A549 (cell line): ENCODE measurements around the gene PAPLN. TPM values are rescaled to one million over a fixed set of nuclear protein-coding genes. Genes with fewer than 3 reads are reported as not detected.

ENCODE experiments used
- ATAC-seq, 2 experiments: fragments of 200-7000 bp in 1 of 2; fragments of >200 bp in 1 of 2; cut with Nextera tagmentation in 1 of 2; cut with Tn5 transposase in 1 of 2; 3 replicates each; pipeline versions ENCODE4 v1.8.0 to v1.9.1; 2018 to 2020; ENCODE audit warnings: mild to moderate bottlenecking in 1 of 2, moderate library complexity in 1 of 2
- CTCF ChIA-PET: fragments of 300-600 bp; sonication (Branson Sonifier 250); formaldehyde crosslinking; extraction: SDS; loops from one replicate; lab custom pipeline; 2021; ENCODE audit warnings: antibody characterized with exemption, inconsistent platforms; lab: Yijun Ruan, JAX
- POLR2A ChIA-PET: fragments of 350-600 bp; formaldehyde crosslinking; extraction: SDS; loops from one replicate; lab custom pipeline; 2021; ENCODE audit warnings: antibody characterized with exemption, inconsistent platforms; lab: Yijun Ruan, JAX
- DNase-seq, 2 experiments: peaks; one replicate each; pipeline versions ENCODE4 v3.0.0 to v3.0.0-alpha.2; 2011 to 2016; ENCODE audit warnings: low read depth in 1 of 2, low spot score in 1 of 2
- FAIRE-seq: peaks from 2 replicates; lab custom pipeline; 2011; peaks lifted over from hg19 to GRCh38; lab: Jason Lieb, UNC
- H3K27ac ChIP-seq, 2 experiments: fragments of >200 bp; sonication (Bioruptor Twin); formaldehyde crosslinking; 3 replicates each; pipeline ENCODE4 v1.5.1; 2016 to 2017
- H3K4me1 ChIP-seq: fragments of >200 bp; sonication (Bioruptor Twin); formaldehyde crosslinking; 3 replicates; pipeline ENCODE4 v1.6.1; 2016
- H3K4me2 ChIP-seq: fragments of >200 bp; sonication (Bioruptor Twin); formaldehyde crosslinking; 3 replicates; pipeline ENCODE4 v1.6.1; 2016
- H3K4me3 ChIP-seq: fragments of >200 bp; sonication (Bioruptor Twin); formaldehyde crosslinking; 3 replicates; pipeline ENCODE4 v1.5.1; 2016
- H3K9me3 ChIP-seq: fragments of >200 bp; sonication (Bioruptor Twin); formaldehyde crosslinking; 3 replicates; pipeline ENCODE4 v1.6.1; 2016
- BHLHE40 ChIP-seq: IDR thresholded peaks from 2 replicates; pipeline ENCODE4 v1.6.1; 2012; ENCODE audit warnings: low read depth, low read length, inconsistent platforms
- CBX2 ChIP-seq: fragments of 200-600 bp; sonication (generic); IDR thresholded peaks from 2 replicates; pipeline ENCODE4 v1.6.1; 2016; ENCODE audit warnings: low read depth, mild to moderate bottlenecking, borderline replicate concordance
- CEBPB ChIP-seq, 2 experiments: fragments of >200 bp in 1 of 2; sonication (Bioruptor Twin) in 1 of 2; formaldehyde crosslinking in 1 of 2; IDR thresholded peaks; 2 replicates each; pipeline ENCODE4 v1.6.1; 2012 to 2016
- CHD4 ChIP-seq: fragments of 200-600 bp; sonication (generic); IDR thresholded peaks from 2 replicates; pipeline ENCODE4 v1.6.1; 2016; ENCODE audit warnings: antibody characterized with exemption, mild to moderate bottlenecking, borderline replicate concordance
- EHMT2 ChIP-seq: fragments of 200-600 bp; sonication (generic); IDR thresholded peaks from 2 replicates; pipeline ENCODE4 v1.6.1; 2016; ENCODE audit warnings: antibody characterized with exemption, low read depth, mild to moderate bottlenecking, moderate library complexity
- FOSL2 ChIP-seq, 2 experiments: fragments of 450-650 bp in 1 of 2; fragments of >200 bp in 1 of 2; sonication (Bioruptor Twin) in 1 of 2; formaldehyde crosslinking; IDR thresholded peaks; 2 replicates each; pipeline versions ENCODE4 v1.5.0 to v1.6.1; 2016 to 2020; ENCODE audit warnings: mild to moderate bottlenecking in 1 of 2, moderate library complexity in 1 of 2
- HDAC2 ChIP-seq: fragments of 200-600 bp; sonication (generic); IDR thresholded peaks from 2 replicates; pipeline ENCODE4 v1.6.1; 2016
- HOXA7 ChIP-seq: fragments of 250-450 bp; sonication (Bioruptor Pico); IDR thresholded peaks from 2 replicates; pipeline ENCODE4 v1.5.0; 2020; ENCODE audit warnings: mild to moderate bottlenecking, moderate library complexity
- JUN ChIP-seq, 2 experiments: fragments of >200 bp; sonication (Bioruptor Twin); formaldehyde crosslinking; IDR thresholded peaks; 2 replicates in 1 of 2; 3 replicates in 1 of 2; pipeline ENCODE4 v1.6.1; 2016 to 2017
- KDM1A ChIP-seq: fragments of 200-600 bp; sonication (generic); IDR thresholded peaks from 2 replicates; pipeline ENCODE4 v1.6.1; 2016; ENCODE audit warnings: low read depth, mild to moderate bottlenecking
- MAZ ChIP-seq: fragments of 150-350 bp; IDR thresholded peaks from 2 replicates; pipeline ENCODE4 v1.6.1; 2014; ENCODE audit warnings: antibody characterized with exemption, low read depth, low read length, borderline replicate concordance
- RAD21 ChIP-seq, 2 experiments: fragments of >200 bp in 1 of 2; sonication (Bioruptor Twin) in 1 of 2; formaldehyde crosslinking in 1 of 2; IDR thresholded peaks in 1 of 2; conservative IDR thresholded peaks in 1 of 2; 2 replicates in 1 of 2; 3 replicates in 1 of 2; pipeline ENCODE4 v1.6.1; 2012 to 2018; ENCODE audit warnings: inconsistent platforms in 1 of 2
- RARB ChIP-seq: fragments of 250-450 bp; sonication (Bioruptor Pico); IDR thresholded peaks from 2 replicates; pipeline ENCODE4 v1.8.0; 2021; ENCODE audit warnings: mild to moderate bottlenecking, moderate library complexity
- RNF2 ChIP-seq: fragments of 200-600 bp; sonication (generic); IDR thresholded peaks from 2 replicates; pipeline ENCODE4 v1.6.1; 2016; ENCODE audit warnings: low read depth, mild to moderate bottlenecking, antibody characterized with exemption, moderate library complexity, borderline replicate concordance
- SMC3 ChIP-seq: fragments of >200 bp; sonication (Bioruptor Twin); formaldehyde crosslinking; IDR thresholded peaks from 3 replicates; pipeline ENCODE4 v1.6.1; 2018; ENCODE audit warnings: inconsistent platforms
- TP53 ChIP-seq: fragments of 250-450 bp; sonication (Bioruptor Pico); IDR thresholded peaks from 2 replicates; pipeline ENCODE4 v1.5.0; 2021; ENCODE audit warnings: mild to moderate bottlenecking, moderate library complexity
- ZNF302 ChIP-seq: fragments of 250-450 bp; sonication (Bioruptor Pico); IDR thresholded peaks from 2 replicates; pipeline ENCODE4 v1.9.0; 2021; ENCODE audit warnings: inconsistent platforms, mild to moderate bottlenecking, moderate library complexity
- ZSCAN20 ChIP-seq: fragments of 250-450 bp; sonication (Bioruptor Pico); IDR thresholded peaks from 2 replicates; pipeline ENCODE4 v1.8.0; 2022; ENCODE audit warnings: mild to moderate bottlenecking, moderate library complexity
- WGBS: methylation state at CpG from one replicate; pipeline ENCODE4 v1.1.6; 2017; ENCODE audit errors: missing lambda C conversion rate; 5-methylcytosine and 5-hydroxymethylcytosine counted together
- polyA plus RNA-seq, 4 experiments: library from polyadenylated mRNA; depleted of rRNA in 3 of 4; stranded (reverse); fragments of >200 nt; fragmentation: RNase III in 1 of 4; extraction: RNeasy Plus Mini Kit Qiagen cat#74134 plus additional on column Dnase treatment in 1 of 4; gene quantifications; 2 replicates in 3 of 4; 3 replicates in 1 of 4; pipeline ENCODE4 v1.2.3, GENCODE V29; 2011 to 2017
- TF ChIP-seq, protein P1 (sequence below): fragments of >200 bp; sonication (Bioruptor Twin); formaldehyde crosslinking; IDR thresholded peaks from 3 replicates; pipeline ENCODE4 v1.6.1; 2016
- TF ChIP-seq, protein P2 (sequence below): fragments of 250-450 bp; sonication (Bioruptor Pico); IDR thresholded peaks from 2 replicates; pipeline ENCODE4 v1.5.0; 2020; ENCODE audit warnings: low read depth, mild to moderate bottlenecking, moderate library complexity
- TF ChIP-seq, protein P3 (sequence below): fragments of >200 bp; sonication (Bioruptor Twin); formaldehyde crosslinking; IDR thresholded peaks from 2 replicates; pipeline ENCODE4 v1.6.1; 2016
- TF ChIP-seq, protein P4 (sequence below): IDR thresholded peaks from 2 replicates; pipeline ENCODE4 v1.6.1; 2012; ENCODE audit warnings: low read depth, borderline replicate concordance
- TF ChIP-seq, protein P5 (sequence below): IDR thresholded peaks from 2 replicates; pipeline ENCODE4 v1.6.1; 2012
- TF ChIP-seq, protein P6 (sequence below): fragments of >200 bp; sonication (Bioruptor Twin); formaldehyde crosslinking; IDR thresholded peaks from 3 replicates; pipeline ENCODE4 v1.5.1; 2016
- TF ChIP-seq, protein P7 (sequence below): fragments of 150-350 bp; IDR thresholded peaks from 2 replicates; pipeline ENCODE4 v1.6.1; 2014; ENCODE audit warnings: low read depth, mild to moderate bottlenecking, low read length

PAPLN gene
- polyA plus RNA-seq, 2 of the 4 experiments (the other 2 are of a cell fraction) = 4.3 to 5.0 TPM

DNA sequence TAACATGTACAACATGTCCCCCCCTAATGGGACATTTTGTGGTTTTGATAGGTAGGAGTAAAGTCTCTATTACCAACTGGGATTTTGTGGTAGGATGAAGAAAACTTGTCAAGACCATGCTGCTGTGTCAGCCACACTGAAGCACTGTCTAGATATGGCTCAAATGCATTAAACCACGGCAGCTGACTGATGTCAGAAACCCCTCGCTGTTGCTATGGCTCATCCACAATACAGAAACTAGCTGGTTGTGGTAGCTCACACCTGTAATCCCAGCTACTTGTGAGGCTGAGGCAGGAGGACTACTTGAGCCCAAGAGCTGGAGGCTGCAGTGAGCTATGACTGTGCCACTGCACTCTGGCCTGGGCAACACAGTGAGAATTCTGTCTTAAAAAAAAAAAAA, 40.1 kb downstream of the PAPLN start:
- Histone ChIP-seq H3K4me3 (no peak overlapping the region), H3K4me2 (no peak overlapping the region)
- DNase-seq = no peak
- POLR2A ChIA-PET = no interaction called here
- TF ChIP-seq, protein P1, sequence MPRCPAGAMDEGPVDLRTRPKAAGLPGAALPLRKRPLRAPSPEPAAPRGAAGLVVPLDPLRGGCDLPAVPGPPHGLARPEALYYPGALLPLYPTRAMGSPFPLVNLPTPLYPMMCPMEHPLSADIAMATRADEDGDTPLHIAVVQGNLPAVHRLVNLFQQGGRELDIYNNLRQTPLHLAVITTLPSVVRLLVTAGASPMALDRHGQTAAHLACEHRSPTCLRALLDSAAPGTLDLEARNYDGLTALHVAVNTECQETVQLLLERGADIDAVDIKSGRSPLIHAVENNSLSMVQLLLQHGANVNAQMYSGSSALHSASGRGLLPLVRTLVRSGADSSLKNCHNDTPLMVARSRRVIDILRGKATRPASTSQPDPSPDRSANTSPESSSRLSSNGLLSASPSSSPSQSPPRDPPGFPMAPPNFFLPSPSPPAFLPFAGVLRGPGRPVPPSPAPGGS = no peak
- no peak for TF ChIP-seq SMC3
- TF ChIP-seq, protein P2, sequence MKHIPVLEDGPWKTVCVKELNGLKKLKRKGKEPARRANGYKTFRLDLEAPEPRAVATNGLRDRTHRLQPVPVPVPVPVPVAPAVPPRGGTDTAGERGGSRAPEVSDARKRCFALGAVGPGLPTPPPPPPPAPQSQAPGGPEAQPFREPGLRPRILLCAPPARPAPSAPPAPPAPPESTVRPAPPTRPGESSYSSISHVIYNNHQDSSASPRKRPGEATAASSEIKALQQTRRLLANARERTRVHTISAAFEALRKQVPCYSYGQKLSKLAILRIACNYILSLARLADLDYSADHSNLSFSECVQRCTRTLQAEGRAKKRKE = no peak
- TF ChIP-seq HOXA7 (CRISPR knock-in tag) = no peak
- TF ChIP-seq RARB (CRISPR knock-in tag) = no peak
- no peak for TF ChIP-seq RNF2
- TF ChIP-seq CEBPB (IDR thresholded peaks at IDR 0.05) = no peak
- TF ChIP-seq ZNF302 (CRISPR knock-in tag) = no peak
- no peak for TF ChIP-seq CBX2
- no peak for TF ChIP-seq MAZ
- TF ChIP-seq FOSL2 (IDR thresholded peaks at IDR 0.05) = no peak
- no peak for TF ChIP-seq FOSL2 (CRISPR knock-in tag; IDR thresholded peaks at IDR 0.05)
- no peak for TF ChIP-seq TP53 (CRISPR knock-in tag)
- TF ChIP-seq, protein P3, sequence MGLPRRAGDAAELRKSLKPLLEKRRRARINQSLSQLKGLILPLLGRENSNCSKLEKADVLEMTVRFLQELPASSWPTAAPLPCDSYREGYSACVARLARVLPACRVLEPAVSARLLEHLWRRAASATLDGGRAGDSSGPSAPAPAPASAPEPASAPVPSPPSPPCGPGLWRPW = no peak
- TF ChIP-seq, protein P4, sequence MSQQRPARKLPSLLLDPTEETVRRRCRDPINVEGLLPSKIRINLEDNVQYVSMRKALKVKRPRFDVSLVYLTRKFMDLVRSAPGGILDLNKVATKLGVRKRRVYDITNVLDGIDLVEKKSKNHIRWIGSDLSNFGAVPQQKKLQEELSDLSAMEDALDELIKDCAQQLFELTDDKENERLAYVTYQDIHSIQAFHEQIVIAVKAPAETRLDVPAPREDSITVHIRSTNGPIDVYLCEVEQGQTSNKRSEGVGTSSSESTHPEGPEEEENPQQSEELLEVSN = no peak
- no peak for TF ChIP-seq BHLHE40
- TF ChIP-seq KDM1A = no peak
- TF ChIP-seq, all 56 proteins: peak for 0
- CTCF ChIA-PET = interaction anchor here (0.9 kb wide), 1 partner anchor 104 kb away, joined by 4 read pairs; no protein-coding TSS in a partner anchor
- H3K4me1 ChIP-seq = 0 out of 3 replicates have a peak, but pooled peaks cover 5% of the 10 kb centered on the region
- H3K27ac ChIP-seq = no peak overlapping the region
- no peak for ATAC-seq
- H3K9me3 ChIP-seq = no peaks in the 10 kb centered on the region
- FAIRE-seq = no peak
- 91% methylated on average over 2 of the region's 2 CpGs for WGBS

DNA sequence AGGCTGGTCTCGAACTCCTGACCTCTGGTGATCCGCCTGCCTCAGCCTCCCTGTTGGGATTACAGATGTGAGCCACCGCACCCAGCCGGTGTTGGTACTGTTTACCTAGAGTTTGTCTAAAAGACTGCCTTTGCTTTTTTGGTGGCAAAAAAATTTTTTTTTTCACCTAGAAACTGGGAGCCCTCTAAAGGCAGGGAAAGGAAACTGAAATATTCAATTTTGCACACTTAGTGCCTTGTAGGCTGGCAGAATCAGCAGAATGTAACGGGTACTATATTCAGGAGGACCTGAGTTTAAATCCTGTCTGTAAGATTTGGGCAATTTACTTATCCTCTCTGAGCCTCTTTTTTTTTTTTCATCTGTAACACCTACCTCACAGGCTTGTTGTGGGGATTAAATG, 43.6 kb downstream of the PAPLN start:
- H3K9me3 ChIP-seq = no peaks in the 10 kb centered on the region
- FAIRE-seq (no peak), ATAC-seq (0 out of 6 replicates have a peak, but pooled peaks of 1 of the 2 experiments have one; percentile 24), DNase-seq (no peak)
- TF ChIP-seq TP53 (CRISPR knock-in tag) (no peak), CHD4 (no peak), JUN (IDR thresholded peaks at IDR 0.05) (no peak), RAD21 (conservative IDR thresholded peaks at IDR 0.05 in 1 of 2, IDR thresholded peaks at IDR 0.05 in 1 of 2) (peak; percentile 19 to 21; a peak in 1 of 5 replicates), HDAC2 (no peak), KDM1A (no peak), RNF2 (no peak), EHMT2 (no peak), BHLHE40 (no peak), ZSCAN20 (CRISPR knock-in tag) (no peak)
- TF ChIP-seq, protein P5, sequence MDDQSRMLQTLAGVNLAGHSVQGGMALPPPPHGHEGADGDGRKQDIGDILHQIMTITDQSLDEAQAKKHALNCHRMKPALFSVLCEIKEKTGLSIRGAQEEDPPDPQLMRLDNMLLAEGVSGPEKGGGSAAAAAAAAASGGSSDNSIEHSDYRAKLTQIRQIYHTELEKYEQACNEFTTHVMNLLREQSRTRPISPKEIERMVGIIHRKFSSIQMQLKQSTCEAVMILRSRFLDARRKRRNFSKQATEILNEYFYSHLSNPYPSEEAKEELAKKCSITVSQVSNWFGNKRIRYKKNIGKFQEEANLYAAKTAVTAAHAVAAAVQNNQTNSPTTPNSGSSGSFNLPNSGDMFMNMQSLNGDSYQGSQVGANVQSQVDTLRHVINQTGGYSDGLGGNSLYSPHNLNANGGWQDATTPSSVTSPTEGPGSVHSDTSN = no peak
- TF ChIP-seq, protein P6, sequence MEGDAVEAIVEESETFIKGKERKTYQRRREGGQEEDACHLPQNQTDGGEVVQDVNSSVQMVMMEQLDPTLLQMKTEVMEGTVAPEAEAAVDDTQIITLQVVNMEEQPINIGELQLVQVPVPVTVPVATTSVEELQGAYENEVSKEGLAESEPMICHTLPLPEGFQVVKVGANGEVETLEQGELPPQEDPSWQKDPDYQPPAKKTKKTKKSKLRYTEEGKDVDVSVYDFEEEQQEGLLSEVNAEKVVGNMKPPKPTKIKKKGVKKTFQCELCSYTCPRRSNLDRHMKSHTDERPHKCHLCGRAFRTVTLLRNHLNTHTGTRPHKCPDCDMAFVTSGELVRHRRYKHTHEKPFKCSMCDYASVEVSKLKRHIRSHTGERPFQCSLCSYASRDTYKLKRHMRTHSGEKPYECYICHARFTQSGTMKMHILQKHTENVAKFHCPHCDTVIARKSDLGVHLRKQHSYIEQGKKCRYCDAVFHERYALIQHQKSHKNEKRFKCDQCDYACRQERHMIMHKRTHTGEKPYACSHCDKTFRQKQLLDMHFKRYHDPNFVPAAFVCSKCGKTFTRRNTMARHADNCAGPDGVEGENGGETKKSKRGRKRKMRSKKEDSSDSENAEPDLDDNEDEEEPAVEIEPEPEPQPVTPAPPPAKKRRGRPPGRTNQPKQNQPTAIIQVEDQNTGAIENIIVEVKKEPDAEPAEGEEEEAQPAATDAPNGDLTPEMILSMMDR = peak; percentile 26; the same call in 2 of the 3 replicates
- TF ChIP-seq, protein P3 = no peak
- TF ChIP-seq, protein P7, sequence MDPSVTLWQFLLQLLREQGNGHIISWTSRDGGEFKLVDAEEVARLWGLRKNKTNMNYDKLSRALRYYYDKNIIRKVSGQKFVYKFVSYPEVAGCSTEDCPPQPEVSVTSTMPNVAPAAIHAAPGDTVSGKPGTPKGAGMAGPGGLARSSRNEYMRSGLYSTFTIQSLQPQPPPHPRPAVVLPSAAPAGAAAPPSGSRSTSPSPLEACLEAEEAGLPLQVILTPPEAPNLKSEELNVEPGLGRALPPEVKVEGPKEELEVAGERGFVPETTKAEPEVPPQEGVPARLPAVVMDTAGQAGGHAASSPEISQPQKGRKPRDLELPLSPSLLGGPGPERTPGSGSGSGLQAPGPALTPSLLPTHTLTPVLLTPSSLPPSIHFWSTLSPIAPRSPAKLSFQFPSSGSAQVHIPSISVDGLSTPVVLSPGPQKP = no peak
- H3K4me1 ChIP-seq = 0 out of 3 replicates have a peak, but pooled peaks cover 5% of the 10 kb centered on the region
- H3K4me3 ChIP-seq = no peak overlapping the region
- ChIA-PET CTCF (interaction anchor here (1.0 to 2.8 kb wide), 7 partner anchors 14 to 110 kb away, joined by 3 to 11 read pairs (median 4); no protein-coding TSS in a partner anchor), POLR2A (no interaction called here)
- no peak overlapping the region for H3K4me2 ChIP-seq
- no peak overlapping the region for H3K27ac ChIP-seq
- WGBS = 87% methylated on average over 5 of the region's 5 CpGs
